Parathyroid adenoma (tissue), 2 donors: ENCODE measurements around the gene AJUBA.

Experiments
- H2AFZ ChIP-seq: fragments of 300-600 bp; sonication (generic); one replicate; pipeline ENCODE4 v1.7.0; 2017; ENCODE audit warnings: antibody characterized with exemption, mild to moderate bottlenecking
- H3K27ac ChIP-seq: fragments of 300-600 bp; sonication (generic); one replicate; pipeline ENCODE4 v1.7.0; 2017
- H3K27me3 ChIP-seq: fragments of 300-600 bp; sonication (generic); one replicate; pipeline ENCODE4 v1.7.0; 2017; ENCODE audit warnings: low read length; ENCODE audit not compliant: control insufficient read depth, insufficient read depth
- H3K36me3 ChIP-seq: fragments of 300-600 bp; sonication (generic); one replicate; pipeline ENCODE4 v1.7.0; 2017; ENCODE audit warnings: low read length; ENCODE audit not compliant: control insufficient read depth, insufficient read depth
- H3K4me1 ChIP-seq: fragments of 300-600 bp; sonication (generic); one replicate; pipeline ENCODE4 v1.7.0; 2017; ENCODE audit warnings: control low read depth
- H3K4me2 ChIP-seq: fragments of 300-600 bp; sonication (generic); one replicate; pipeline ENCODE4 v1.7.0; 2017; ENCODE audit warnings: low read length
- H3K4me3 ChIP-seq: fragments of 300-600 bp; sonication (generic); one replicate; pipeline ENCODE4 v1.7.0; 2017; ENCODE audit warnings: low read depth, low read length
- H3K79me2 ChIP-seq: fragments of 300-600 bp; sonication (generic); one replicate; pipeline ENCODE4 v1.7.0; 2017; ENCODE audit warnings: control low read depth
- H3K9ac ChIP-seq: fragments of 300-600 bp; sonication (generic); one replicate; pipeline ENCODE4 v1.7.0; 2017; ENCODE audit warnings: mild to moderate bottlenecking
- H3K9me3 ChIP-seq: fragments of 300-600 bp; sonication (generic); one replicate; pipeline ENCODE4 v1.7.0; 2017; ENCODE audit warnings: low read length; ENCODE audit not compliant: control insufficient read depth
- TF ChIP-seq, protein P1 (sequence below): fragments of 300-600 bp; sonication (generic); IDR thresholded peaks from one replicate; pipeline ENCODE4 v1.7.0; 2017; ENCODE audit warnings: antibody characterized with exemption, mild to moderate bottlenecking
- donor health status: primary hyperparathyroidism.

AJUBA gene

GRCh38 chr14:23000860-23001259 is 18.5 kb upstream of the AJUBA start:
- H3K79me2 ChIP-seq = peaks cover 2% of the 10 kb centered on the region
- no peaks in the 10 kb centered on the region for H3K9me3 ChIP-seq
- H3K9ac ChIP-seq = no peak overlapping the region
- no peaks in the 10 kb centered on the region for H3K27me3 ChIP-seq
- H3K27ac ChIP-seq = no peak overlapping the region
- no peaks in the 10 kb centered on the region for H3K36me3 ChIP-seq
- H3K4me3 ChIP-seq = no peak overlapping the region
- H3K4me2 ChIP-seq = no peak overlapping the region
- TF ChIP-seq, protein P1, sequence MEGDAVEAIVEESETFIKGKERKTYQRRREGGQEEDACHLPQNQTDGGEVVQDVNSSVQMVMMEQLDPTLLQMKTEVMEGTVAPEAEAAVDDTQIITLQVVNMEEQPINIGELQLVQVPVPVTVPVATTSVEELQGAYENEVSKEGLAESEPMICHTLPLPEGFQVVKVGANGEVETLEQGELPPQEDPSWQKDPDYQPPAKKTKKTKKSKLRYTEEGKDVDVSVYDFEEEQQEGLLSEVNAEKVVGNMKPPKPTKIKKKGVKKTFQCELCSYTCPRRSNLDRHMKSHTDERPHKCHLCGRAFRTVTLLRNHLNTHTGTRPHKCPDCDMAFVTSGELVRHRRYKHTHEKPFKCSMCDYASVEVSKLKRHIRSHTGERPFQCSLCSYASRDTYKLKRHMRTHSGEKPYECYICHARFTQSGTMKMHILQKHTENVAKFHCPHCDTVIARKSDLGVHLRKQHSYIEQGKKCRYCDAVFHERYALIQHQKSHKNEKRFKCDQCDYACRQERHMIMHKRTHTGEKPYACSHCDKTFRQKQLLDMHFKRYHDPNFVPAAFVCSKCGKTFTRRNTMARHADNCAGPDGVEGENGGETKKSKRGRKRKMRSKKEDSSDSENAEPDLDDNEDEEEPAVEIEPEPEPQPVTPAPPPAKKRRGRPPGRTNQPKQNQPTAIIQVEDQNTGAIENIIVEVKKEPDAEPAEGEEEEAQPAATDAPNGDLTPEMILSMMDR = no peak
- H3K4me1 ChIP-seq = peaks cover under 1% of the 10 kb centered on the region
- no peak overlapping the region for H2AFZ ChIP-seq

GRCh38 chr14:22998329-22999012 is 16.1 kb upstream of the AJUBA start:
- Histone ChIP-seq H3K27me3 (no peaks in the 10 kb centered on the region), H2AFZ (no peak overlapping the region), H3K27ac (no peak overlapping the region), H3K4me1 (no peaks in the 10 kb centered on the region), H3K4me3 (no peak overlapping the region), H3K36me3 (no peaks in the 10 kb centered on the region), H3K4me2 (no peak overlapping the region), H3K9ac (no peak overlapping the region), H3K79me2 (peaks cover 2% of the 10 kb centered on the region), H3K9me3 (no peaks in the 10 kb centered on the region)
- TF ChIP-seq, protein P1 = no peak

- H3K36me3 ChIP-seq = no peaks in the 10 kb centered on the region
- H3K9ac ChIP-seq = no peak overlapping the region
- no peaks in the 10 kb centered on the region for H3K27me3 ChIP-seq
- peaks cover 2% of the 10 kb centered on the region for H3K79me2 ChIP-seq
- no peaks in the 10 kb centered on the region for H3K9me3 ChIP-seq
- no peaks in the 10 kb centered on the region for H3K4me1 ChIP-seq
- no peak overlapping the region for H3K27ac ChIP-seq
- TF ChIP-seq, protein P1 = no peak
- H3K4me3 ChIP-seq = no peak overlapping the region
- no peak overlapping the region for H3K4me2 ChIP-seq
- no peak overlapping the region for H2AFZ ChIP-seq
These were observed 15.4 kb upstream of the AJUBA start for GRCh38 chr14:22997676-22998323.

- H3K27ac ChIP-seq = no peak overlapping the region
- no peak overlapping the region for H2AFZ ChIP-seq
- H3K9me3 ChIP-seq = no peaks in the 10 kb centered on the region
- no peak overlapping the region for H3K9ac ChIP-seq
- no peak overlapping the region for H3K4me3 ChIP-seq
- no peaks in the 10 kb centered on the region for H3K4me1 ChIP-seq
- no peak overlapping the region for H3K4me2 ChIP-seq
- H3K27me3 ChIP-seq = no peaks in the 10 kb centered on the region
- H3K36me3 ChIP-seq = no peaks in the 10 kb centered on the region
- peaks cover 2% of the 10 kb centered on the region for H3K79me2 ChIP-seq
- TF ChIP-seq, protein P1 = no peak
These were observed 14.7 kb upstream of the AJUBA start for GRCh38 chr14:22996768-22997654.
